GM23338 (cell line): ENCODE measurements around the gene TSC22D2. TPM values are rescaled to one million over a fixed set of nuclear protein-coding genes. Genes with fewer than 3 reads are reported as not detected.

Experiments
- ATAC-seq: fragments of 200-7000 bp; cut with Tn5 transposase; 3 replicates; pipeline ENCODE4 v1.9.1; 2020
- DNase-seq: peaks from one replicate; pipeline ENCODE4 v3.0.0-alpha.2; 2015; ENCODE audit warnings: low spot score
- H2AFZ ChIP-seq: fragments of 200-600 bp; sonication (generic); 2 replicates; pipeline ENCODE4 v1.8.0; 2016; ENCODE audit warnings: antibody characterized with exemption, mild to moderate bottlenecking, moderate library complexity
- H3F3A ChIP-seq: fragments of 200-600 bp; sonication (generic); replicated peaks from 2 replicates; pipeline ENCODE4 v1.8.0; 2017; ENCODE audit warnings: antibody characterized with exemption, mixed run types, low read depth
- H3K27ac ChIP-seq: fragments of 200-600 bp; sonication (generic); 2 replicates; pipeline ENCODE4 v1.6.1; 2016; ENCODE audit warnings: low read depth
- H3K27me3 ChIP-seq: fragments of 200-600 bp; sonication (generic); 2 replicates; pipeline ENCODE4 v1.8.0; 2016; ENCODE audit warnings: mild to moderate bottlenecking, mixed run types, moderate library complexity; ENCODE audit not compliant: insufficient read depth
- H3K36me3 ChIP-seq: fragments of 200-600 bp; sonication (generic); 2 replicates; pipeline ENCODE4 v1.8.0; 2016; ENCODE audit warnings: mild to moderate bottlenecking; ENCODE audit not compliant: insufficient read depth
- H3K4me1 ChIP-seq: fragments of 200-600 bp; sonication (generic); 2 replicates; pipeline ENCODE4 v1.8.0; 2016; ENCODE audit warnings: mild to moderate bottlenecking, moderate library complexity; ENCODE audit not compliant: insufficient read depth
- H3K4me2 ChIP-seq: fragments of 200-600 bp; sonication (generic); 2 replicates; pipeline ENCODE4 v1.7.1; 2017; ENCODE audit warnings: mixed run types
- H3K4me3 ChIP-seq: fragments of 200-600 bp; sonication (generic); 2 replicates; pipeline ENCODE4 v1.6.1; 2016; ENCODE audit warnings: mixed run types
- H3K79me2 ChIP-seq: fragments of 200-600 bp; sonication (generic); replicated peaks from 2 replicates; pipeline ENCODE4 v1.8.0; 2017; ENCODE audit warnings: mild to moderate bottlenecking; ENCODE audit not compliant: insufficient read depth
- H3K9me2 ChIP-seq: fragments of 200-600 bp; sonication (generic); 2 replicates; pipeline ENCODE4 v1.8.0; 2017; ENCODE audit not compliant: insufficient read depth
- H4K20me1 ChIP-seq: fragments of 200-600 bp; sonication (generic); replicated peaks from 2 replicates; pipeline ENCODE4 v1.8.0; 2017; ENCODE audit warnings: mild to moderate bottlenecking; ENCODE audit not compliant: insufficient read depth
- H3K27ac Mint-ChIP-seq: 2 replicates; pipeline ENCODE4 v1.8.0; 2020; ENCODE audit warnings: inconsistent platforms, mild to moderate bottlenecking, moderate library complexity, mixed read lengths
- H3K27me3 Mint-ChIP-seq: 3 replicates; pipeline ENCODE4 v1.8.0; 2022; ENCODE audit warnings: low read depth, mild to moderate bottlenecking, moderate library complexity, mixed read lengths, inconsistent platforms; ENCODE audit not compliant: insufficient read depth, poor library complexity
- H3K36me3 Mint-ChIP-seq: 3 replicates; pipeline ENCODE4 v1.8.0; 2021; ENCODE audit warnings: low read depth, mild to moderate bottlenecking, inconsistent platforms, moderate library complexity, mixed read lengths
- H3K4me1 Mint-ChIP-seq: 3 replicates; pipeline ENCODE4 v1.8.0; 2020; ENCODE audit warnings: mild to moderate bottlenecking, inconsistent platforms, mixed read lengths
- H3K4me3 Mint-ChIP-seq: 3 replicates; pipeline ENCODE4 v1.8.0; 2021; ENCODE audit warnings: moderate library complexity, mild to moderate bottlenecking, inconsistent platforms, mixed read lengths
- H3K9me3 Mint-ChIP-seq: 3 replicates; pipeline ENCODE4 v1.8.0; 2020; ENCODE audit warnings: moderate library complexity, mild to moderate bottlenecking, inconsistent platforms, mixed read lengths
- ETS1 ChIP-seq: IDR thresholded peaks from 2 replicates; pipeline ENCODE4 v1.6.1; 2016; ENCODE audit warnings: antibody characterized with exemption
- EZH2 ChIP-seq: fragments of 200-600 bp; sonication (generic); IDR thresholded peaks from one replicate; pipeline ENCODE4 v1.8.0; 2017; ENCODE audit warnings: antibody characterized with exemption, mild to moderate bottlenecking, low read depth; ENCODE audit not compliant: unreplicated experiment
- JUNB ChIP-seq: IDR thresholded peaks from one replicate; pipeline ENCODE4 v1.6.1; 2016; ENCODE audit warnings: antibody characterized with exemption; ENCODE audit not compliant: unreplicated experiment
- NANOG ChIP-seq: IDR thresholded peaks from 2 replicates; pipeline ENCODE4 v1.6.1; 2016; ENCODE audit warnings: antibody characterized with exemption, borderline replicate concordance
- REST ChIP-seq: IDR thresholded peaks from one replicate; pipeline ENCODE4 v1.6.1; 2018; ENCODE audit warnings: antibody characterized with exemption; ENCODE audit not compliant: unreplicated experiment
- STAT1 ChIP-seq: IDR thresholded peaks from one replicate; pipeline ENCODE4 v1.6.1; 2016; ENCODE audit warnings: antibody characterized with exemption; ENCODE audit not compliant: unreplicated experiment
- ZNF114 ChIP-seq: fragments of 250-450 bp; sonication (Bioruptor Pico); IDR thresholded peaks from 2 replicates; pipeline ENCODE4 v1.5.0; 2020; ENCODE audit warnings: mild to moderate bottlenecking, moderate library complexity
- ZNF331 ChIP-seq: fragments of 250-450 bp; sonication (Bioruptor Pico); IDR thresholded peaks from 2 replicates; pipeline ENCODE4 v1.5.0; 2020; ENCODE audit warnings: low read depth, mild to moderate bottlenecking, moderate library complexity
- ZNF462 ChIP-seq: fragments of 250-450 bp; sonication (Bioruptor Pico); IDR thresholded peaks from 2 replicates; pipeline ENCODE4 v1.5.0; 2020; ENCODE audit warnings: mild to moderate bottlenecking, moderate library complexity
- polyA plus RNA-seq: library from polyadenylated mRNA; unstranded; fragments of >200 nt; fragmentation: Nextera tagmentation; extraction: Ambion mirVana; gene quantifications from 2 replicates; pipeline ENCODE4 v1.2.1, GENCODE V29; 2016
- total RNA-seq: library from RNA; depleted of rRNA; stranded (reverse); fragments of >200 nt; shearing (Covaris generic); gene quantifications from 2 replicates; pipeline ENCODE4 v1.2.3, GENCODE V29; 2014

TSC22D2 gene
- total and polyA plus RNA-seq, 2 experiments from 2014 or later = 18.6 to 34.2 TPM

- TF ChIP-seq ZNF462 = no peak
- TF ChIP-seq ZNF331 = no peak
- TF ChIP-seq ETS1 = no peak
- no peak for TF ChIP-seq NANOG
- TF ChIP-seq JUNB = no peak
- TF ChIP-seq ZNF114 = no peak
Measured at GRCh38 chr3:150359381-150359780, 48.7 kb upstream of the TSC22D2 start (continued).

GRCh38 chr3:150360966-150361365 is 47.1 kb upstream of the TSC22D2 start:
- TF ChIP-seq STAT1 (no peak), ZNF114 (no peak), REST (no peak), NANOG (no peak), ZNF331 (no peak), ETS1 (no peak), EZH2 (no peak)
- Mint-ChIP-seq H3K4me1 (peaks cover 3% of the 10 kb centered on the region), H3K27ac (no peak overlapping the region), H3K27me3 (no peaks in the 10 kb centered on the region), H3K9me3 (no peaks in the 10 kb centered on the region), H3K36me3 (no peaks in the 10 kb centered on the region), H3K4me3 (no peak overlapping the region)
- Histone ChIP-seq H2AFZ (no peak overlapping the region), H3K4me3 (no peak overlapping the region), H3K9me2 (0 out of 2 replicates have a peak, but pooled peaks cover 2% of the 10 kb centered on the region), H3K27ac (no peak overlapping the region), H3K27me3 (no peaks in the 10 kb centered on the region), H3K36me3 (no peaks in the 10 kb centered on the region), H3K79me2 (no peaks in the 10 kb centered on the region), H3F3A (no peaks in the 10 kb centered on the region), H4K20me1 (no peaks in the 10 kb centered on the region), H3K4me2 (no peak overlapping the region), H3K4me1 (no peaks in the 10 kb centered on the region)
- DNase-seq (no peak), ATAC-seq (no peak)
